ENCODE data around the gene MCOLN3.

Gene MCOLN3

GRCh38 chr1:85041793-85042192, 6.5 kb downstream of the MCOLN3 start:
- TF ChIP-seq, protein P1, sequence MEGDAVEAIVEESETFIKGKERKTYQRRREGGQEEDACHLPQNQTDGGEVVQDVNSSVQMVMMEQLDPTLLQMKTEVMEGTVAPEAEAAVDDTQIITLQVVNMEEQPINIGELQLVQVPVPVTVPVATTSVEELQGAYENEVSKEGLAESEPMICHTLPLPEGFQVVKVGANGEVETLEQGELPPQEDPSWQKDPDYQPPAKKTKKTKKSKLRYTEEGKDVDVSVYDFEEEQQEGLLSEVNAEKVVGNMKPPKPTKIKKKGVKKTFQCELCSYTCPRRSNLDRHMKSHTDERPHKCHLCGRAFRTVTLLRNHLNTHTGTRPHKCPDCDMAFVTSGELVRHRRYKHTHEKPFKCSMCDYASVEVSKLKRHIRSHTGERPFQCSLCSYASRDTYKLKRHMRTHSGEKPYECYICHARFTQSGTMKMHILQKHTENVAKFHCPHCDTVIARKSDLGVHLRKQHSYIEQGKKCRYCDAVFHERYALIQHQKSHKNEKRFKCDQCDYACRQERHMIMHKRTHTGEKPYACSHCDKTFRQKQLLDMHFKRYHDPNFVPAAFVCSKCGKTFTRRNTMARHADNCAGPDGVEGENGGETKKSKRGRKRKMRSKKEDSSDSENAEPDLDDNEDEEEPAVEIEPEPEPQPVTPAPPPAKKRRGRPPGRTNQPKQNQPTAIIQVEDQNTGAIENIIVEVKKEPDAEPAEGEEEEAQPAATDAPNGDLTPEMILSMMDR (IDR thresholded peaks at IDR 0.05; ENCODE audit: low read depth, low read length), result no peak
- DNase-seq (ENCODE audit: low read depth, low spot score), result no peak
- no peak overlapping the region for H3K4me3 ChIP-seq (ENCODE audit: low read depth, low read length)
- in situ Hi-C loops (cut with HindIII; ENCODE audit: low sequenced_read_pairs), result no loop called here

DNA sequence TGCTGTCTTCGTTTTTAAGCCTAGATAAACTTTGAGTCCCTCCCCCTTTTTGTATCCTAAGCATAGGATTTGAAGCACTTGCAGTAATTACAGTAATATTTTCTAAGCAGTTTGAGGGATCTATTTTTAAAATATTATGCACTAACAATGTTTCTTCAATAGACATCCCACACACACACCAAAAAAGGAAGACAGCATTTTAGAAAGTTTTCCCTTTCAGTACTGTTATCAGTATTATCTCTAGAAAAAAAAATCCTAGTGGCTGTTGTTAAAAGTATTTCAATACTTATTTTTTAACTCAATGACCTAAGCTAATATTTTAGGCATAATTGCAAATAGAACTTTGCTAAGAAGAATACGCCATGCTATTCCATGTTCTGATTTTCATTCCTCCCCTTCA, 15.1 kb downstream of the MCOLN3 start:
- H3K4me3 ChIP-seq (ENCODE audit: low read depth, low read length), result no peak overlapping the region
- TF ChIP-seq, protein P1 (IDR thresholded peaks at IDR 0.05; ENCODE audit: low read depth, low read length), result no peak

GRCh38 chr1:85030536-85030935, 17.8 kb downstream of the MCOLN3 start:
- no peak overlapping the region for H3K4me3 ChIP-seq (ENCODE audit: low read depth, low read length)
- in situ Hi-C loops (cut with HindIII; ENCODE audit: low sequenced_read_pairs), result no loop called here
- TF ChIP-seq, protein P1 (IDR thresholded peaks at IDR 0.05; ENCODE audit: low read depth, low read length), result no peak
- DNase-seq (ENCODE audit: low read depth, low spot score), result no peak

More for the DNA sequence above, 15.1 kb downstream of the MCOLN3 start:
- no peak for DNase-seq (ENCODE audit: low read depth, low spot score)
- in situ Hi-C loops (cut with HindIII; ENCODE audit: low sequenced_read_pairs), result no loop called here

GRCh38 chr1:85028151-85028550, 20.1 kb downstream of the MCOLN3 start:
- no peak overlapping the region for H3K4me3 ChIP-seq (ENCODE audit: low read depth, low read length)
- in situ Hi-C loops (cut with HindIII; ENCODE audit: low sequenced_read_pairs), result no loop called here
- TF ChIP-seq, protein P1 (IDR thresholded peaks at IDR 0.05; ENCODE audit: low read depth, low read length), result no peak
- no peak for DNase-seq (ENCODE audit: low read depth, low spot score)

GRCh38 chr1:85027242-85027983, 20.9 kb downstream of the MCOLN3 start:
- no peak for DNase-seq (ENCODE audit: low read depth, low spot score)
- in situ Hi-C loops (cut with HindIII; ENCODE audit: low sequenced_read_pairs), result no loop called here
- TF ChIP-seq, protein P1 (IDR thresholded peaks at IDR 0.05; ENCODE audit: low read depth, low read length), result no peak
- no peak overlapping the region for H3K4me3 ChIP-seq (ENCODE audit: low read depth, low read length)

DNA sequence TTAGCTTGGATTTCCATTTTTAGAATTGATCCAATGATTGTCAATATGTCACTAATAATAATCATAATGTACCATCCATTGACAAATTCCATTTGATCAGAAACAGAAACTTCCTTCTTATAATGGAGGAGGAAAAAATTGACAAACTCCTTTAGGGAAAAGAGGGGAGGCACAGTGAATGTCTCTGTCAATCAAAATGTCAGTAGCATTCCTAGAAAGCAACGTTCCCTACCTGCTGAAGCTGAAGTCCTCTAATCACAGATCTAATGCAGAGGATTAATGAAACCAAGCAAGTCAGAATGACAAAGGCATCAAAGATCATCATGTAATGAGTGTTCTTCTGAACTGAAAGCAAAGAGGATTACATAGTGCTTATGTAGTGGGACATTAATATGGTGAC, 22.4 kb downstream of the MCOLN3 start:
- TF ChIP-seq, protein P1 (IDR thresholded peaks at IDR 0.05; ENCODE audit: low read depth, low read length), result no peak
- no peak overlapping the region for H3K4me3 ChIP-seq (ENCODE audit: low read depth, low read length)
- in situ Hi-C loops (cut with HindIII; ENCODE audit: low sequenced_read_pairs), result no loop called here
- no peak for DNase-seq (ENCODE audit: low read depth, low spot score)

Data from astrocyte of the spinal cord (primary cell).